ENCODE results near the gene ETV6.

DNA sequence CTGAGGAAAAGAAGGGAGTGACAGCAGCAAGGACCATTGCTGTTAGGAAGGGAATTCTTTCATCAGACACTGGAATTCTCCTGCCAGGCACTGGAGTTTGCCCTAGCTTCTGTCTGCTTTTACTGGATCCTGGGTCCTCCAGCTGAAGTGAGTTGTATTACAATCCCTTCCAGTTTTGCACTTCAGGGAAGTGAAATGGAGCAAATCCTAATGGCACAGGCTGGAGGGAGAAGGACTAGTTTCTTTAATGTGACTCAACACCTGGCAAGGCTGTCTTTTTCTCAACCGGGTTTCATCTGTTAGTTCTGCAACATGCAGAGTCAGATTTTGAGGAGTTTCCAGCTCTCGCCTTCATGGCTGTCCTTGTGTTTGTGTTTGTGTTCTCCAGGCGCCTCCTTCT is 45.8 kb downstream of the ETV6 start:
- TF ChIP-seq SUZ12 (IDR thresholded peaks at IDR 0.05; ENCODE audit: extremely low read depth, insufficient read depth, insufficient read length) = no peak
- no peak for TF ChIP-seq YY1 (IDR thresholded peaks at IDR 0.05; ENCODE audit: insufficient read depth, insufficient read length)
- TF ChIP-seq ZNF274 (IDR thresholded peaks at IDR 0.05; ENCODE audit: low read depth, low read length) = no peak
